HFFc6 (cell line): ENCODE data around the gene OR1J4. TPM values are rescaled to one million over a fixed set of nuclear protein-coding genes. Genes with fewer than 3 reads are reported as not detected.

Source experiments
- DNase-seq: peaks from one replicate; pipeline ENCODE4 v3.0.0-alpha.2; 2018
- H3K27ac Mint-ChIP-seq: 2 replicates; pipeline ENCODE4 v1.8.0; 2020; ENCODE audit warnings: mild to moderate bottlenecking, mixed read lengths
- H3K27me3 Mint-ChIP-seq: 2 replicates; pipeline ENCODE4 v1.8.0; 2021; ENCODE audit warnings: mild to moderate bottlenecking, moderate library complexity, mixed read lengths; ENCODE audit not compliant: insufficient read depth
- H3K36me3 Mint-ChIP-seq: 2 replicates; pipeline ENCODE4 v1.8.0; 2021; ENCODE audit warnings: low read depth, mixed read lengths
- H3K4me1 Mint-ChIP-seq: 2 replicates; pipeline ENCODE4 v1.8.0; 2020; ENCODE audit warnings: low read depth, mixed read lengths
- H3K4me3 Mint-ChIP-seq: 2 replicates; pipeline ENCODE4 v1.8.0; 2020; ENCODE audit warnings: mild to moderate bottlenecking, moderate library complexity, mixed read lengths
- H3K9me3 Mint-ChIP-seq: 2 replicates; pipeline ENCODE4 v1.8.0; 2020; ENCODE audit warnings: mild to moderate bottlenecking, mixed read lengths
- CTCF ChIP-seq: fragments of 200-600 bp; sonication (generic); IDR thresholded peaks from 2 replicates; pipeline ENCODE4 v1.5.0; 2021; ENCODE audit warnings: antibody characterized with exemption, mild to moderate bottlenecking
- total RNA-seq, 6 experiments: library from RNA; stranded (reverse); fragmentation: NEBNext Ultra II Directional; extraction: Animal tissue kit (Norgen Biotek cat#: 25700); gene quantifications; 2 replicates in 1 of 6; 3 replicates in 5 of 6; pipeline ENCODE4 v1.2.3, GENCODE V29; 2021

The OR1J4 gene
- total RNA-seq, 6 experiments from 2014 or later = not detected

- H3K27ac Mint-ChIP-seq = no peak overlapping the region
- peak; percentile 84 for TF ChIP-seq CTCF
- H3K27me3 Mint-ChIP-seq = peaks cover 17% of the 10 kb centered on the region
- H3K4me3 Mint-ChIP-seq = no peak overlapping the region
- H3K36me3 Mint-ChIP-seq = no peaks in the 10 kb centered on the region
- H3K9me3 Mint-ChIP-seq = no peaks in the 10 kb centered on the region
- no peaks in the 10 kb centered on the region for H3K4me1 Mint-ChIP-seq
- DNase-seq = peak; percentile 75
Measured at GRCh38 chr9:122498883-122499288, 20.1 kb upstream of the OR1J4 start.

- DNase-seq = no peak
- no peak overlapping the region for H3K4me3 Mint-ChIP-seq
Measured at GRCh38 chr9:122506964-122507363, 12.0 kb upstream of the OR1J4 start.

GRCh38 chr9:122510502-122510901, 8.4 kb upstream of the OR1J4 start, which contains the start of gene OR1J2:
Gene OR1J2 (plus strand): TSS chr9:122510802. CDS start chr9:122510802, 0 bp downstream.
- H3K27ac Mint-ChIP-seq = no peak within 1 kb of the TSS
- H3K36me3 Mint-ChIP-seq = no peaks in the 10 kb centered on the region
- H3K4me3 Mint-ChIP-seq = no peak within 1 kb of the TSS
- no peak for TF ChIP-seq CTCF
- no peak for DNase-seq
- H3K4me1 Mint-ChIP-seq = no peaks in the 10 kb centered on the region
- peaks cover 17% of the 10 kb centered on the region for H3K27me3 Mint-ChIP-seq
- no peaks in the 10 kb centered on the region for H3K9me3 Mint-ChIP-seq

More at GRCh38 chr9:122506964-122507363, 12.0 kb upstream of the OR1J4 start:
- Mint-ChIP-seq H3K27me3 (peaks cover 18% of the 10 kb centered on the region), H3K27ac (no peak overlapping the region), H3K4me1 (no peaks in the 10 kb centered on the region), H3K9me3 (no peaks in the 10 kb centered on the region), H3K36me3 (no peaks in the 10 kb centered on the region)
- no peak for TF ChIP-seq CTCF

- H3K36me3 Mint-ChIP-seq = no peaks in the 10 kb centered on the region
- no peak overlapping the region for H3K27ac Mint-ChIP-seq
- no peaks in the 10 kb centered on the region for H3K4me1 Mint-ChIP-seq
- TF ChIP-seq CTCF = no peak
- no peak overlapping the region for H3K4me3 Mint-ChIP-seq
- DNase-seq = no peak
- H3K27me3 Mint-ChIP-seq = peaks cover 4% of the 10 kb centered on the region; the same call in 1 of the 2 replicates
- H3K9me3 Mint-ChIP-seq = no peaks in the 10 kb centered on the region
Measured at GRCh38 chr9:122518226-122518625, 715 bp upstream of the OR1J4 start.

- Mint-ChIP-seq H3K36me3 (no peaks in the 10 kb centered on the region), H3K4me3 (no peak overlapping the region), H3K4me1 (no peaks in the 10 kb centered on the region), H3K27ac (no peak overlapping the region), H3K27me3 (peaks cover 4% of the 10 kb centered on the region; the same call in 1 of the 2 replicates), H3K9me3 (no peaks in the 10 kb centered on the region)
- no peak for DNase-seq
- TF ChIP-seq CTCF = no peak
Measured at GRCh38 chr9:122519376-122519775, 435 bp downstream of the OR1J4 start.

- no peaks in the 10 kb centered on the region for H3K4me1 Mint-ChIP-seq
- no peaks in the 10 kb centered on the region for H3K36me3 Mint-ChIP-seq
- no peak overlapping the region for H3K27ac Mint-ChIP-seq
- H3K4me3 Mint-ChIP-seq = no peak overlapping the region
- H3K9me3 Mint-ChIP-seq = no peaks in the 10 kb centered on the region
- no peak for TF ChIP-seq CTCF
- H3K27me3 Mint-ChIP-seq = peaks cover 15% of the 10 kb centered on the region
- DNase-seq = no peak
Measured at GRCh38 chr9:122526602-122527001, 7.7 kb downstream of the OR1J4 start.
